SK-N-SH (cell line): ENCODE measurements around the gene AGBL2.

Experiments
- CHD2 ChIP-seq: fragments of 150-350 bp; IDR thresholded peaks from 2 replicates; pipeline ENCODE4 v1.6.1; 2018; ENCODE audit warnings: low read length; ENCODE audit not compliant: partially characterized antibody
- EP300 ChIP-seq, 2 experiments: IDR thresholded peaks; 2 replicates each; pipeline versions ENCODE4 v1.4.0 to v1.6.1; 2012; ENCODE audit warnings: borderline replicate concordance in 1 of 2, low read depth in 1 of 2, low read length in 1 of 2
- EZH2phosphoT487 ChIP-seq: fragments of 200-600 bp; sonication (generic); IDR thresholded peaks from 2 replicates; pipeline ENCODE4 v1.6.1; 2017; ENCODE audit warnings: low read depth, mixed run types, mild to moderate bottlenecking, antibody characterized with exemption, moderate library complexity, borderline replicate concordance
- PBX3 ChIP-seq: IDR thresholded peaks from 2 replicates; pipeline ENCODE4; 2012
- RCOR1 ChIP-seq: fragments of 150-350 bp; IDR thresholded peaks from 2 replicates; pipeline ENCODE4 v1.6.1; 2017; ENCODE audit warnings: antibody characterized with exemption, low read length
- REST ChIP-seq: IDR thresholded peaks from 2 replicates; pipeline ENCODE4 v1.6.1; 2012; ENCODE audit warnings: mild to moderate bottlenecking, low read depth, low read length, moderate library complexity
- SMC3 ChIP-seq: IDR thresholded peaks from 2 replicates; pipeline ENCODE4 v1.6.1; 2012; ENCODE audit warnings: low read depth, low read length, improper control_type of control experiment
- TAF1 ChIP-seq: IDR thresholded peaks from 2 replicates; pipeline ENCODE4 v1.6.1; 2012; ENCODE audit warnings: low read depth, mild to moderate bottlenecking, low read length, moderate library complexity, borderline replicate concordance
- USF2 ChIP-seq: fragments of 150-350 bp; IDR thresholded peaks from 2 replicates; pipeline ENCODE4 v1.6.1; 2017; ENCODE audit warnings: antibody characterized with exemption, low read length, low read depth, borderline replicate concordance
- TF ChIP-seq, protein P1 (sequence below): fragments of 200-600 bp; sonication (generic); IDR thresholded peaks from 2 replicates; pipeline ENCODE4 v1.6.1; 2017; ENCODE audit warnings: antibody characterized with exemption, mild to moderate bottlenecking, moderate library complexity

GRCh38 chr11:47711816-47712215 lies 3.4 kb downstream of the AGBL2 start:
- no peak for TF ChIP-seq EP300 (IDR thresholded peaks at IDR 0.05; ENCODE audit: borderline replicate concordance in 1 of 2, low read depth in 1 of 2, low read length in 1 of 2)
- TF ChIP-seq, protein P1, sequence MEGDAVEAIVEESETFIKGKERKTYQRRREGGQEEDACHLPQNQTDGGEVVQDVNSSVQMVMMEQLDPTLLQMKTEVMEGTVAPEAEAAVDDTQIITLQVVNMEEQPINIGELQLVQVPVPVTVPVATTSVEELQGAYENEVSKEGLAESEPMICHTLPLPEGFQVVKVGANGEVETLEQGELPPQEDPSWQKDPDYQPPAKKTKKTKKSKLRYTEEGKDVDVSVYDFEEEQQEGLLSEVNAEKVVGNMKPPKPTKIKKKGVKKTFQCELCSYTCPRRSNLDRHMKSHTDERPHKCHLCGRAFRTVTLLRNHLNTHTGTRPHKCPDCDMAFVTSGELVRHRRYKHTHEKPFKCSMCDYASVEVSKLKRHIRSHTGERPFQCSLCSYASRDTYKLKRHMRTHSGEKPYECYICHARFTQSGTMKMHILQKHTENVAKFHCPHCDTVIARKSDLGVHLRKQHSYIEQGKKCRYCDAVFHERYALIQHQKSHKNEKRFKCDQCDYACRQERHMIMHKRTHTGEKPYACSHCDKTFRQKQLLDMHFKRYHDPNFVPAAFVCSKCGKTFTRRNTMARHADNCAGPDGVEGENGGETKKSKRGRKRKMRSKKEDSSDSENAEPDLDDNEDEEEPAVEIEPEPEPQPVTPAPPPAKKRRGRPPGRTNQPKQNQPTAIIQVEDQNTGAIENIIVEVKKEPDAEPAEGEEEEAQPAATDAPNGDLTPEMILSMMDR, result no peak
- TF ChIP-seq REST, result no peak
- TF ChIP-seq USF2, result no peak
- no peak for TF ChIP-seq SMC3
- no peak for TF ChIP-seq PBX3
- no peak for TF ChIP-seq EZH2phosphoT487
- no peak for TF ChIP-seq TAF1
- no peak for TF ChIP-seq RCOR1
- TF ChIP-seq CHD2, result no peak
